Stimulated activated CD8-positive, alpha-beta memory T cell treated with anti-CD3 and anti-CD28 coated beads, Interleukin-4, amount 100 ng/mL, for 48 hours (primary cell): ENCODE measurements around the gene PTPRD.

Experiments
- DNase-seq: peaks from one replicate; pipeline ENCODE4 v3.0.0-alpha.2; 2020

Gene PTPRD

GRCh38 chr9:8651070-8651845 is 1961.5 kb downstream of the PTPRD start:
- DNase-seq = no peak

- no peak for DNase-seq
These were observed 1963.0 kb downstream of the PTPRD start for GRCh38 chr9:8649807-8650206.

DNA sequence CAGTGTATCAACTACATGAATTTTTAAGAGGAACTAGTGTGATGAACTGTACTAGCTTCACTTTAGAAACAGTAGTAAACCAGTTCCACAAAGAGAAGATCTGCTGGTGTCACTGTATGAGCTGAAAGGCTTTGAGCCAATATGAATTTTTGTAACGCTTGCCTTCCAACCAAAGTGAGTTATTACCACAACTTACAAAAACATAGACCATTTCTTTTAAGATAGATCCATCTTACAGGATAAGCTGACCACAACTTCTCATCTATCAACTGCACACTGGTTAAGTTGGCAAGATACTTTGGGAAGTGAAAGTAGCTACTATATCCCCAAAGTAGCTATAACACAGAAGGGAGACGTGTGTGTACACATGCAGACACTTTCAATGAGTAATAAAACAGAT is 1963.6 kb downstream of the PTPRD start:
- no peak for DNase-seq

DNA sequence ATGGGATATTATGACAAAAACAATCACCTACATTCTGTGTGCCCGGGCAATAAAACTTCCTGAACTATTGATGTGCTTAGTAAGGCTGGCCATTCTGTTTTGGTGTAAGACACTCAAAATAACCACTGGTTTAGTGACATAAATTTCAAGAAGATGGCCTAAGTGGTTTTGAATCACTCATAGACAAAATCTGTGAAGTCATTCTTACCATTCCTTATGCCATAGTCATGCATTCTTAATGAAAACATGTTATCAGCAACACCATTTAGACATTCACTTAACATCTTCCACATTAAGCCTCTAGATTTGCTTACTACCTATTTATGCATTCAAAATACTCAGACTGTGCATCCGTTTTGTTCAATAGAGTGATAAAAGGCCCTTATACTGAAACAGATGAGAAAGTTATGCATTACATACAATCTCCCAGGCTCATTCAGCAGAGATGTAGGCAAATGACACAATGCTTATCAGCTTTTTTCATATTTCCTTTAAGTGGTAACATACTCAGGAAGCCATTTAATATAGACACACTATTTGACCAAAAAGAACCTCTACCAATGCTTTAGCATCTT is 1964.4 kb downstream of the PTPRD start:
- no peak for DNase-seq

GRCh38 chr9:8647824-8648223 is 1965.0 kb downstream of the PTPRD start:
- DNase-seq = no peak

- DNase-seq = no peak
These were observed 1968.2 kb downstream of the PTPRD start for GRCh38 chr9:8644571-8644970.

- DNase-seq = no peak
These were observed 1968.9 kb downstream of the PTPRD start for GRCh38 chr9:8643896-8644295.

GRCh38 chr9:8643464-8643863 is 1969.3 kb downstream of the PTPRD start:
- DNase-seq = no peak

GRCh38 chr9:8640761-8641160 is 1972.0 kb downstream of the PTPRD start:
- DNase-seq = no peak

GRCh38 chr9:8637626-8638025 is 1975.2 kb downstream of the PTPRD start:
- no peak for DNase-seq

DNA sequence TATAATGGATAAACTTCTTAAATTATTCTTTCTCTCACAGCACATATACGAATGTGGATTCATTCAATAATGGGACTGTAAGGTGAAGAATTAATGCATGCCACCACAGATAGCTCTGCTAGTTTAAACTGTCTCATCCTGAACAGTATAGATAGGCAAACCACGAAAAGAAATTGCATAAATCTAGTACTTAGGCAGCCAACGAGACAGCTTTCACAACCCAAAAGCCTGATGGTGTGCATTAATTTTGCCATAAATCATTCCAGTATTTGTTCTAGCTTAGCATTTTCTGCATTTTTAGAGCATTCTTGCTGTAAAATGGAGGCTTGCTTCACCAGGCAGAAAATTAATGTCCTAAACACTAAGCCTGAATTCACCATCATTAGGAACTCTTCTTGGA is 1979.0 kb downstream of the PTPRD start:
- no peak for DNase-seq

- DNase-seq = no peak
These were observed 1980.3 kb downstream of the PTPRD start for GRCh38 chr9:8632493-8632892.

GRCh38 chr9:8628791-8629190 is 1984.0 kb downstream of the PTPRD start:
- DNase-seq = no peak

GRCh38 chr9:8627976-8628679 is 1984.7 kb downstream of the PTPRD start:
- no peak for DNase-seq

- DNase-seq = no peak
These were observed 1989.9 kb downstream of the PTPRD start for GRCh38 chr9:8622871-8623270.

DNA sequence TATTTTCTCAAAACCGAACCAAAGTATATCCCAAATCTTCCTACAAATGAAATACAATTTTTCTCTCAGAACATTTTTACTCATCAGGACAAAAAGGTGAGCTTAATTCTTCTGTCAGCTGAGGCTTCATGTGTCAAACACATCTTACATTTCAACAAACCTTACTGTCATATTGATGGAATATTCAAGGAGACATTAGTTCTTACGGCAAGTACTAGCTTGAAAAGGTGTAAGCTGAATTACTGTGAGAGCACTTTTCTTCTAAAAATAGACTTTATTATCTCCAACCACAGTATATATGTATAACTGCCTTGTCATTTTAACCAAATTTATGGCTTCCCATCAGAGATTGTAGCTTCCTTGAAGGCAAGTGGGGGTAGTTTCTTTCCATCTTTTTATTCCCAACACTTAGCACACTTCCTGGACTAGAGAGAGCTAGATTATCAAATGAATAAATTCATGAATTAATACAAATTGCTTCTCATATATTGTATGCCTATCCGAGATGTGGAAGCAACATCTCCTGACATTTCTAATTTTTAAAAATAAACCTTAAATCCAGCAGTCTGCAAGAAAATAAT is 1990.5 kb downstream of the PTPRD start:
- DNase-seq = no peak

GRCh38 chr9:8621416-8621815 is 1991.4 kb downstream of the PTPRD start:
- DNase-seq = no peak

GRCh38 chr9:8616414-8616813 is 1996.4 kb downstream of the PTPRD start:
- DNase-seq = no peak

DNA sequence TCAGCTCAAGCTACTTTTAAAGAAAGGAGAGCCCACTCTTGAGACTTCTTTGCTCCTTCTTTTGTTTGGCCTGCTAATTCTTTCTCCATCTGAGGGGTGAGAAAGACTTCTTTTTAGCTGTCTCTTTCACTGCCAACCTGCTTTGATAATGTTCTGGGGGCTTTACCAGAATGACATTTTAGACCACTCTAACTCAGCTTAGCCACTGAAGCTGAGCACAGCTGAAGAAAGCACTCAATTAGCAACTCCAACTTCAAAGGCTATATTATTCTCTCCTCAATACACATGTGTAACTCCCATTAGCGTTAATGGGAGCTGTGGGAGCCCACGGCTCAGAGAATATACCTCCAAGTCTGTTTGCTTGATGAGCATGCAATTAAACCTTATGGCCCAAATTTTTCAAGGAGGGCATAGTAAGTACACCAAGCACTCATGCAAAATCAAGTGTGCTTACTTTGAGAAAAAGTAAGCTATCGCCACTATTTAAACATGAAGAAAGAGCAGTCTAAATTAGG is 1997.8 kb downstream of the PTPRD start:
- no peak for DNase-seq

- no peak for DNase-seq
These were observed 1999.4 kb downstream of the PTPRD start for GRCh38 chr9:8613346-8613825.

DNA sequence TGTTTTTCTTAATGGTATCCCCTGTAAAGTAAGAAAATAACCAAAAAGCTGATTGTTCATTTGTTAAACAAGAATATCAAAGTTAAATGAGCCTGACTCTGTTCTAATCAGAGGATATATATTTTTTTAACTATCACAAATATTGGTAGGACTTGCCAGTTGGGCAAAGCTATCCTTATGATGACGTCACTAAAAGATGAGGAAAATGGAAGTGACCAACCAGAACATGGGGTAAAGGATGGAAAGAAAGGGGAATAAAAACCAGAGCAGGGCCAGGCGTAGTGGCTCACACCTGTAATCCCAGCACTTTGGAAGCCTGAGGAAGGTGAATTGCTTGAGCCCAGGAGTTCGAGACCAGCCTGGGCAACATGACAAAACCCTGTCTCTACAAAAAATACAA is 2001.6 kb downstream of the PTPRD start:
- no peak for DNase-seq

DNA sequence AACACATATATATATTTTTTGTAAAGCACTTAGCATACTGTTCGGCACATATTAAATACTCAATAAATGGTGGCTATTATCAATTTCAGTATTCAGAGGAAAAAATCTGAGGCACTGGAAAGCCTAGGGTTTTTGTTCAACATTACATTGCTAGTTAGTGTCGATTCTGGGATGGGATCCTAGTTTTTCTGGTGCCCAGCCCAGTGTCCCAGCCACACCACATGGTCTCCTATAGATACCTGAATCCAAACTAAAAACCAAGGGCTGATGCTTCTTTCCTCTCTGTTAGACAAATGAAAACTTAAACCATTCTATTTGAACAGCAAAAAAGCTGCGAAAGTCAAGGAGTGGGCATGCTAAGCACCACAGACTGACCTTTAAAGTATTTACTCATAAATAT is 2002.5 kb downstream of the PTPRD start:
- no peak for DNase-seq

- no peak for DNase-seq
These were observed 2007.7 kb downstream of the PTPRD start for GRCh38 chr9:8605096-8605495.

- DNase-seq = no peak
These were observed 2008.6 kb downstream of the PTPRD start for GRCh38 chr9:8604201-8604600.
